ENCODE data around the gene WFIKKN2.
A peak's percentile ranks its signal among the peaks of the same experiment; 100 is the strongest.
"Not testable (repeated sequence)": the region's sequence is repeated elsewhere in the genome, so short reads cannot be mapped to it uniquely, and the experiment has no call there.

The WFIKKN2 gene

GRCh38 chr17:50868602-50869001, 33.2 kb downstream of the WFIKKN2 start:
- H3K9me3 ChIP-seq (replicated peaks; ENCODE audit: low read length), result no peaks in the 10 kb centered on the region
- H3K27me3 ChIP-seq (ENCODE audit: control insufficient read depth, insufficient read depth, low read length), result no peaks in the 10 kb centered on the region
- H3K36me3 ChIP-seq (ENCODE audit: insufficient read depth, low read length), result peaks cover 2% of the 10 kb centered on the region
- no peak overlapping the region for H3K4me3 ChIP-seq (ENCODE audit: low read length)
- H3K4me1 ChIP-seq (ENCODE audit: control insufficient read depth, insufficient read depth, low read length), result peaks cover 19% of the 10 kb centered on the region
- peak overlapping the region; percentile 84 for H3K4me2 ChIP-seq (ENCODE audit: low read length)
- H3K9ac ChIP-seq (ENCODE audit: low read depth, low read length), result peak overlapping the region; percentile 76

GRCh38 chr17:50871364-50871763, 36.0 kb downstream of the WFIKKN2 start:
- Histone ChIP-seq H3K4me2 (ENCODE audit: low read length) (no peak overlapping the region), H3K27me3 (ENCODE audit: control insufficient read depth, insufficient read depth, low read length) (no peaks in the 10 kb centered on the region), H3K36me3 (ENCODE audit: insufficient read depth, low read length) (no peaks in the 10 kb centered on the region), H3K9ac (ENCODE audit: low read depth, low read length) (no peak overlapping the region), H3K4me1 (ENCODE audit: control insufficient read depth, insufficient read depth, low read length) (peaks cover 11% of the 10 kb centered on the region), H3K9me3 (replicated peaks; ENCODE audit: low read length) (no peaks in the 10 kb centered on the region), H3K4me3 (ENCODE audit: low read length) (no peak overlapping the region)

GRCh38 chr17:50871898-50872297, 36.5 kb downstream of the WFIKKN2 start:
- no peaks in the 10 kb centered on the region for H3K36me3 ChIP-seq (ENCODE audit: insufficient read depth, low read length)
- no peak overlapping the region for H3K4me3 ChIP-seq (ENCODE audit: low read length)
- H3K27me3 ChIP-seq (ENCODE audit: control insufficient read depth, insufficient read depth, low read length), result no peaks in the 10 kb centered on the region
- no peak overlapping the region for H3K4me2 ChIP-seq (ENCODE audit: low read length)
- H3K9me3 ChIP-seq (replicated peaks; ENCODE audit: low read length), result no peaks in the 10 kb centered on the region
- H3K4me1 ChIP-seq (ENCODE audit: control insufficient read depth, insufficient read depth, low read length), result peaks cover 11% of the 10 kb centered on the region
- H3K9ac ChIP-seq (ENCODE audit: low read depth, low read length), result no peak overlapping the region

GRCh38 chr17:50872710-50873424, 37.5 kb downstream of the WFIKKN2 start:
- H3K4me1 ChIP-seq (ENCODE audit: control insufficient read depth, insufficient read depth, low read length), result peaks cover 5% of the 10 kb centered on the region
- no peaks in the 10 kb centered on the region for H3K9me3 ChIP-seq (replicated peaks; ENCODE audit: low read length)
- H3K9ac ChIP-seq (ENCODE audit: low read depth, low read length), result no peak overlapping the region
- H3K36me3 ChIP-seq (ENCODE audit: insufficient read depth, low read length), result no peaks in the 10 kb centered on the region
- no peak overlapping the region for H3K4me3 ChIP-seq (ENCODE audit: low read length)
- no peaks in the 10 kb centered on the region for H3K27me3 ChIP-seq (ENCODE audit: control insufficient read depth, insufficient read depth, low read length)
- no peak overlapping the region for H3K4me2 ChIP-seq (ENCODE audit: low read length)

GRCh38 chr17:50875074-50875473, 39.7 kb downstream of the WFIKKN2 start:
- Histone ChIP-seq H3K9ac (ENCODE audit: low read depth, low read length) (no peak overlapping the region), H3K4me2 (ENCODE audit: low read length) (no peak overlapping the region), H3K27me3 (ENCODE audit: control insufficient read depth, insufficient read depth, low read length) (no peaks in the 10 kb centered on the region), H3K9me3 (replicated peaks; ENCODE audit: low read length) (peaks cover 6% of the 10 kb centered on the region), H3K36me3 (ENCODE audit: insufficient read depth, low read length) (no peaks in the 10 kb centered on the region), H3K4me1 (ENCODE audit: control insufficient read depth, insufficient read depth, low read length) (no peaks in the 10 kb centered on the region), H3K4me3 (ENCODE audit: low read length) (no peak overlapping the region)

GRCh38 chr17:50877042-50877441, 41.7 kb downstream of the WFIKKN2 start:
- not testable (repeated sequence) for H3K9ac ChIP-seq (ENCODE audit: low read depth, low read length); H3K4me3 ChIP-seq (ENCODE audit: low read length); H3K4me2 ChIP-seq (ENCODE audit: low read length); H3K9me3 ChIP-seq (replicated peaks; ENCODE audit: low read length); H3K36me3 ChIP-seq (ENCODE audit: insufficient read depth, low read length); H3K4me1 ChIP-seq (ENCODE audit: control insufficient read depth, insufficient read depth, low read length); H3K27me3 ChIP-seq (ENCODE audit: control insufficient read depth, insufficient read depth, low read length)

GRCh38 chr17:50877838-50878237, 42.5 kb downstream of the WFIKKN2 start:
- H3K4me1 ChIP-seq (ENCODE audit: control insufficient read depth, insufficient read depth, low read length), result peaks cover 4% of the 10 kb centered on the region
- H3K9ac ChIP-seq (ENCODE audit: low read depth, low read length), result no peak overlapping the region
- H3K4me3 ChIP-seq (ENCODE audit: low read length), result no peak overlapping the region
- peaks cover 6% of the 10 kb centered on the region for H3K9me3 ChIP-seq (replicated peaks; ENCODE audit: low read length)
- no peaks in the 10 kb centered on the region for H3K36me3 ChIP-seq (ENCODE audit: insufficient read depth, low read length)
- no peaks in the 10 kb centered on the region for H3K27me3 ChIP-seq (ENCODE audit: control insufficient read depth, insufficient read depth, low read length)
- no peak overlapping the region for H3K4me2 ChIP-seq (ENCODE audit: low read length)

- Histone ChIP-seq H3K4me1 (ENCODE audit: control insufficient read depth, insufficient read depth, low read length) (peaks cover 7% of the 10 kb centered on the region), H3K27me3 (ENCODE audit: control insufficient read depth, insufficient read depth, low read length) (no peaks in the 10 kb centered on the region), H3K4me3 (ENCODE audit: low read length) (no peak overlapping the region), H3K9me3 (replicated peaks; ENCODE audit: low read length) (peaks cover 6% of the 10 kb centered on the region), H3K4me2 (ENCODE audit: low read length) (no peak overlapping the region), H3K9ac (ENCODE audit: low read depth, low read length) (no peak overlapping the region), H3K36me3 (ENCODE audit: insufficient read depth, low read length) (no peaks in the 10 kb centered on the region)
These were observed 43.7 kb downstream of the WFIKKN2 start for GRCh38 chr17:50879086-50879485.

- peaks cover 6% of the 10 kb centered on the region for H3K9me3 ChIP-seq (replicated peaks; ENCODE audit: low read length)
- peaks cover 7% of the 10 kb centered on the region for H3K4me1 ChIP-seq (ENCODE audit: control insufficient read depth, insufficient read depth, low read length)
- no peaks in the 10 kb centered on the region for H3K27me3 ChIP-seq (ENCODE audit: control insufficient read depth, insufficient read depth, low read length)
- H3K36me3 ChIP-seq (ENCODE audit: insufficient read depth, low read length), result no peaks in the 10 kb centered on the region
- H3K4me3 ChIP-seq (ENCODE audit: low read length), result no peak overlapping the region
- H3K4me2 ChIP-seq (ENCODE audit: low read length), result no peak overlapping the region
- no peak overlapping the region for H3K9ac ChIP-seq (ENCODE audit: low read depth, low read length)
These were observed 45.8 kb downstream of the WFIKKN2 start for GRCh38 chr17:50881182-50881581.

- Histone ChIP-seq H3K36me3 (ENCODE audit: insufficient read depth, low read length) (no peaks in the 10 kb centered on the region), H3K27me3 (ENCODE audit: control insufficient read depth, insufficient read depth, low read length) (peaks cover 2% of the 10 kb centered on the region), H3K9ac (ENCODE audit: low read depth, low read length) (no peak overlapping the region), H3K9me3 (replicated peaks; ENCODE audit: low read length) (peaks cover 6% of the 10 kb centered on the region), H3K4me2 (ENCODE audit: low read length) (peak overlapping the region; percentile 31), H3K4me3 (ENCODE audit: low read length) (no peak overlapping the region), H3K4me1 (ENCODE audit: control insufficient read depth, insufficient read depth, low read length) (peaks cover 7% of the 10 kb centered on the region)
These were observed 47.5 kb downstream of the WFIKKN2 start for GRCh38 chr17:50882851-50883250.

GRCh38 chr17:50883850-50884438, 48.6 kb downstream of the WFIKKN2 start:
- peaks cover 9% of the 10 kb centered on the region for H3K27me3 ChIP-seq (ENCODE audit: control insufficient read depth, insufficient read depth, low read length)
- H3K9ac ChIP-seq (ENCODE audit: low read depth, low read length), result no peak overlapping the region
- peaks cover 7% of the 10 kb centered on the region for H3K4me1 ChIP-seq (ENCODE audit: control insufficient read depth, insufficient read depth, low read length)
- no peak overlapping the region for H3K4me3 ChIP-seq (ENCODE audit: low read length)
- H3K9me3 ChIP-seq (replicated peaks; ENCODE audit: low read length), result peaks cover 6% of the 10 kb centered on the region
- H3K4me2 ChIP-seq (ENCODE audit: low read length), result no peak overlapping the region
- H3K36me3 ChIP-seq (ENCODE audit: insufficient read depth, low read length), result no peaks in the 10 kb centered on the region

All from skeletal muscle satellite cell (primary cell).